Lower leg skin (tissue), 3 donors: Measurements from ENCODE around the gene SPZ1.

Source experiments
- CTCF ChIP-seq, 3 donors: fragments of 450-650 bp; IDR thresholded peaks; one replicate each; pipeline ENCODE4 v1.5.1; 2016; ENCODE audit warnings: antibody characterized with exemption in 3 of 3, mild to moderate bottlenecking in 3 of 3, moderate library complexity in 2 of 3
- POLR2A ChIP-seq, 2 donors: fragments of 450-650 bp; IDR thresholded peaks; one replicate each; pipeline ENCODE4 v1.6.1; 2016 to 2017; ENCODE audit warnings: antibody characterized with exemption in 2 of 2, mild to moderate bottlenecking in 1 of 2, moderate library complexity in 1 of 2

GRCh38 chr5:80276186-80276585 lies 43.6 kb upstream of the SPZ1 start:
- TF ChIP-seq POLR2A (IDR thresholded peaks at IDR 0.05) (no peak), CTCF (IDR thresholded peaks at IDR 0.05) (no peak)
